GM23338 (cell line): ENCODE data around the gene PIAS1. TPM values are rescaled to one million over a fixed set of nuclear protein-coding genes. Genes with fewer than 3 reads are reported as not detected.

Source experiments
- ATAC-seq: fragments of 200-7000 bp; cut with Tn5 transposase; 3 replicates; pipeline ENCODE4 v1.9.1; 2020
- DNase-seq: peaks from one replicate; pipeline ENCODE4 v3.0.0-alpha.2; 2015; ENCODE audit warnings: low spot score
- H2AFZ ChIP-seq: fragments of 200-600 bp; sonication (generic); 2 replicates; pipeline ENCODE4 v1.8.0; 2016; ENCODE audit warnings: antibody characterized with exemption, mild to moderate bottlenecking, moderate library complexity
- H3F3A ChIP-seq: fragments of 200-600 bp; sonication (generic); replicated peaks from 2 replicates; pipeline ENCODE4 v1.8.0; 2017; ENCODE audit warnings: antibody characterized with exemption, mixed run types, low read depth
- H3K27ac ChIP-seq: fragments of 200-600 bp; sonication (generic); 2 replicates; pipeline ENCODE4 v1.6.1; 2016; ENCODE audit warnings: low read depth
- H3K27me3 ChIP-seq: fragments of 200-600 bp; sonication (generic); 2 replicates; pipeline ENCODE4 v1.8.0; 2016; ENCODE audit warnings: mild to moderate bottlenecking, mixed run types, moderate library complexity; ENCODE audit not compliant: insufficient read depth
- H3K36me3 ChIP-seq: fragments of 200-600 bp; sonication (generic); 2 replicates; pipeline ENCODE4 v1.8.0; 2016; ENCODE audit warnings: mild to moderate bottlenecking; ENCODE audit not compliant: insufficient read depth
- H3K4me1 ChIP-seq: fragments of 200-600 bp; sonication (generic); 2 replicates; pipeline ENCODE4 v1.8.0; 2016; ENCODE audit warnings: mild to moderate bottlenecking, moderate library complexity; ENCODE audit not compliant: insufficient read depth
- H3K4me2 ChIP-seq: fragments of 200-600 bp; sonication (generic); 2 replicates; pipeline ENCODE4 v1.7.1; 2017; ENCODE audit warnings: mixed run types
- H3K4me3 ChIP-seq: fragments of 200-600 bp; sonication (generic); 2 replicates; pipeline ENCODE4 v1.6.1; 2016; ENCODE audit warnings: mixed run types
- H3K79me2 ChIP-seq: fragments of 200-600 bp; sonication (generic); replicated peaks from 2 replicates; pipeline ENCODE4 v1.8.0; 2017; ENCODE audit warnings: mild to moderate bottlenecking; ENCODE audit not compliant: insufficient read depth
- H3K9me2 ChIP-seq: fragments of 200-600 bp; sonication (generic); 2 replicates; pipeline ENCODE4 v1.8.0; 2017; ENCODE audit not compliant: insufficient read depth
- H4K20me1 ChIP-seq: fragments of 200-600 bp; sonication (generic); replicated peaks from 2 replicates; pipeline ENCODE4 v1.8.0; 2017; ENCODE audit warnings: mild to moderate bottlenecking; ENCODE audit not compliant: insufficient read depth
- H3K27ac Mint-ChIP-seq: 2 replicates; pipeline ENCODE4 v1.8.0; 2020; ENCODE audit warnings: inconsistent platforms, mild to moderate bottlenecking, moderate library complexity, mixed read lengths
- H3K27me3 Mint-ChIP-seq: 3 replicates; pipeline ENCODE4 v1.8.0; 2022; ENCODE audit warnings: low read depth, mild to moderate bottlenecking, moderate library complexity, mixed read lengths, inconsistent platforms; ENCODE audit not compliant: insufficient read depth, poor library complexity
- H3K36me3 Mint-ChIP-seq: 3 replicates; pipeline ENCODE4 v1.8.0; 2021; ENCODE audit warnings: low read depth, mild to moderate bottlenecking, inconsistent platforms, moderate library complexity, mixed read lengths
- H3K4me1 Mint-ChIP-seq: 3 replicates; pipeline ENCODE4 v1.8.0; 2020; ENCODE audit warnings: mild to moderate bottlenecking, inconsistent platforms, mixed read lengths
- H3K4me3 Mint-ChIP-seq: 3 replicates; pipeline ENCODE4 v1.8.0; 2021; ENCODE audit warnings: moderate library complexity, mild to moderate bottlenecking, inconsistent platforms, mixed read lengths
- H3K9me3 Mint-ChIP-seq: 3 replicates; pipeline ENCODE4 v1.8.0; 2020; ENCODE audit warnings: moderate library complexity, mild to moderate bottlenecking, inconsistent platforms, mixed read lengths
- CREB1 ChIP-seq: fragments of 250-450 bp; sonication (Bioruptor Pico); IDR thresholded peaks from 2 replicates; pipeline ENCODE4 v1.5.0; 2020; ENCODE audit warnings: low read depth, mild to moderate bottlenecking, moderate library complexity
- EZH2 ChIP-seq: fragments of 200-600 bp; sonication (generic); IDR thresholded peaks from one replicate; pipeline ENCODE4 v1.8.0; 2017; ENCODE audit warnings: antibody characterized with exemption, mild to moderate bottlenecking, low read depth; ENCODE audit not compliant: unreplicated experiment
- EZH2phosphoT487 ChIP-seq: fragments of 200-600 bp; sonication (generic); IDR thresholded peaks from one replicate; pipeline ENCODE4 v1.8.1; 2018; ENCODE audit warnings: antibody characterized with exemption; ENCODE audit not compliant: unreplicated experiment
- JUNB ChIP-seq: IDR thresholded peaks from one replicate; pipeline ENCODE4 v1.6.1; 2016; ENCODE audit warnings: antibody characterized with exemption; ENCODE audit not compliant: unreplicated experiment
- NANOG ChIP-seq: IDR thresholded peaks from 2 replicates; pipeline ENCODE4 v1.6.1; 2016; ENCODE audit warnings: antibody characterized with exemption, borderline replicate concordance
- polyA plus RNA-seq: library from polyadenylated mRNA; unstranded; fragments of >200 nt; fragmentation: Nextera tagmentation; extraction: Ambion mirVana; gene quantifications from 2 replicates; pipeline ENCODE4 v1.2.1, GENCODE V29; 2016
- total RNA-seq: library from RNA; depleted of rRNA; stranded (reverse); fragments of >200 nt; shearing (Covaris generic); gene quantifications from 2 replicates; pipeline ENCODE4 v1.2.3, GENCODE V29; 2014
- TF ChIP-seq, protein P1 (sequence below), 2 experiments: fragments of 200-600 bp in 1 of 2; sonication (generic) in 1 of 2; conservative IDR thresholded peaks; 2 replicates each; pipeline versions ENCODE4 v1.5.1 to v1.6.1; 2016 to 2017; ENCODE audit warnings: antibody characterized with exemption in 2 of 2, low read depth in 2 of 2, mild to moderate bottlenecking in 2 of 2, moderate library complexity in 1 of 2
- TF ChIP-seq, protein P2 (sequence below): fragments of 250-450 bp; sonication (Bioruptor Pico); IDR thresholded peaks from 2 replicates; pipeline ENCODE4 v1.5.0; 2020; ENCODE audit warnings: mild to moderate bottlenecking, moderate library complexity
- TF ChIP-seq, protein P3 (sequence below): IDR thresholded peaks from 2 replicates; pipeline ENCODE4 v1.6.1; 2016; ENCODE audit warnings: antibody characterized with exemption

The PIAS1 gene
- total and polyA plus RNA-seq, 2 experiments from 2014 or later: 30.7 to 32.1 TPM

DNA sequence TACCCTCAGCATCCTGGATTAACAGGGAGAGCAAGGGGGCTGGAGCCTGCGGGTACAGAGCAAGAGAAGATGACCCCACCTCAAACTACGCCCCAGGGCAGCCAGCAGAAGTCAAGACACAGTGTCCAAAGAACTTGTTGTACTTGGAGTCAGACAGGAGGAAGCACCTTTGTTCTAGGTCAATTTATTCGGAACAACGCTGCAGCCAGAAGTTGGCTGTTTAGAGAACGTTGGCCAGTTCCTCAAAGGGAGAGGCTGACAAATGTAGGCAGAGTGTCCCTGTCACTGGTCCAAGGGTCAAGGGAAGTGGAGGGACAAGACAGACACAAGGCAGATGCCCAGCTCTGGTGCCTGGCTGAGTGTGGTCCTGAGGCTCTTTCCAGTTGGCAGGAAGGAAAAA is 32.1 kb upstream of the PIAS1 start (continued):
- TF ChIP-seq, protein P1, sequence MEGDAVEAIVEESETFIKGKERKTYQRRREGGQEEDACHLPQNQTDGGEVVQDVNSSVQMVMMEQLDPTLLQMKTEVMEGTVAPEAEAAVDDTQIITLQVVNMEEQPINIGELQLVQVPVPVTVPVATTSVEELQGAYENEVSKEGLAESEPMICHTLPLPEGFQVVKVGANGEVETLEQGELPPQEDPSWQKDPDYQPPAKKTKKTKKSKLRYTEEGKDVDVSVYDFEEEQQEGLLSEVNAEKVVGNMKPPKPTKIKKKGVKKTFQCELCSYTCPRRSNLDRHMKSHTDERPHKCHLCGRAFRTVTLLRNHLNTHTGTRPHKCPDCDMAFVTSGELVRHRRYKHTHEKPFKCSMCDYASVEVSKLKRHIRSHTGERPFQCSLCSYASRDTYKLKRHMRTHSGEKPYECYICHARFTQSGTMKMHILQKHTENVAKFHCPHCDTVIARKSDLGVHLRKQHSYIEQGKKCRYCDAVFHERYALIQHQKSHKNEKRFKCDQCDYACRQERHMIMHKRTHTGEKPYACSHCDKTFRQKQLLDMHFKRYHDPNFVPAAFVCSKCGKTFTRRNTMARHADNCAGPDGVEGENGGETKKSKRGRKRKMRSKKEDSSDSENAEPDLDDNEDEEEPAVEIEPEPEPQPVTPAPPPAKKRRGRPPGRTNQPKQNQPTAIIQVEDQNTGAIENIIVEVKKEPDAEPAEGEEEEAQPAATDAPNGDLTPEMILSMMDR (conservative IDR thresholded peaks at IDR 0.05; ENCODE audit: low read depth in 2 of 2): no peak
- no peak for TF ChIP-seq CREB1
- TF ChIP-seq EZH2: no peak

DNA sequence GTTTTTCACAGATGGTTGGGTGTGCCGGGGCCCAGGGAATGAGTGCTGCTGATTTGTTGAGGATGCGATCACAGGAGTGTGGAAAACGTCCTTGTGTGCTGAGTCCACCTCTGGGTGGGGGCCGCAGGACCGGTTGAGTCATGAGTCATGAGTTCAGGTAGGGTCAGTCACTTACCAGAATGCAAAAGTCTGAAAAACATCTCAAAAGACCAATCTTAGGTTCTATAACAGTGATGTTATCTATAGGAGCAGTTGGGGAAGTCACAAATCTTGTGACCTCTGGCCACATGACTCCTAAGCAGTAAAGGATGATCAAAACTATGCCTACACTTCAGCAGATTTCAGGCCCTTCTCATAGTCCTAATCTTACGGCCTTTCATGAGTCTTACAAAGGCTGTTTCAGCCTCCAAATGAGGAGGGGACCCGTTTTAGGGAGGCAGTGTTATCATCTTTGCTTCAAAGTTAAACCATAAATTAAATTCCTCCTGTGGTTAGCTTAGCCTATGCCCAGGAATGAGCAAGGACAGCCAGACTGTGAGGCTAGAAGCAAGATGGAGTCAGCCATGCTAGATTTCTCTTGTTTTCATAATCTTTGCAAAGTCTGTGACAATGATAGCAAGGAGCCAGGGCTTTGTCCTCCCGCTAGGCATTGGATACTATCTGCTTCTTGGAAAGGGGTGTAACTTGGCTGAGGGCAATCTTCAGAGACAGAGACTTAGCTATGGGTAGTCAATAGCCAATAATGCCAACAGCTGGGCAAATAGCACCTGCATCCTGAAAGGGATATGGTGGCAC is 30.6 kb upstream of the PIAS1 start:
- no peaks in the 10 kb centered on the region for H3K4me1 Mint-ChIP-seq
- no peak overlapping the region for H3K27ac ChIP-seq
- H3K9me3 Mint-ChIP-seq: no peaks in the 10 kb centered on the region; the same call in 2 of the 3 replicates
- H3K27ac Mint-ChIP-seq: no peak overlapping the region
- no peak for DNase-seq
- no peaks in the 10 kb centered on the region for H3K79me2 ChIP-seq
- no peak overlapping the region for H2AFZ ChIP-seq
- 0 out of 2 replicates have a peak, but pooled peaks cover 9% of the 10 kb centered on the region for H3K9me2 ChIP-seq
- H3K4me1 ChIP-seq: no peaks in the 10 kb centered on the region
- H4K20me1 ChIP-seq: no peaks in the 10 kb centered on the region
- no peaks in the 10 kb centered on the region for H3K27me3 ChIP-seq
- peaks cover 8% of the 10 kb centered on the region for H3K27me3 Mint-ChIP-seq
- ATAC-seq: no peak
- no peak overlapping the region for H3K4me3 Mint-ChIP-seq
- H3F3A ChIP-seq: no peaks in the 10 kb centered on the region
- H3K4me3 ChIP-seq: no peak overlapping the region
- H3K4me2 ChIP-seq: no peak overlapping the region
- no peaks in the 10 kb centered on the region for H3K36me3 ChIP-seq
- no peaks in the 10 kb centered on the region for H3K36me3 Mint-ChIP-seq
- no peak for TF ChIP-seq EZH2phosphoT487
- TF ChIP-seq EZH2: no peak
- TF ChIP-seq, protein P2, sequence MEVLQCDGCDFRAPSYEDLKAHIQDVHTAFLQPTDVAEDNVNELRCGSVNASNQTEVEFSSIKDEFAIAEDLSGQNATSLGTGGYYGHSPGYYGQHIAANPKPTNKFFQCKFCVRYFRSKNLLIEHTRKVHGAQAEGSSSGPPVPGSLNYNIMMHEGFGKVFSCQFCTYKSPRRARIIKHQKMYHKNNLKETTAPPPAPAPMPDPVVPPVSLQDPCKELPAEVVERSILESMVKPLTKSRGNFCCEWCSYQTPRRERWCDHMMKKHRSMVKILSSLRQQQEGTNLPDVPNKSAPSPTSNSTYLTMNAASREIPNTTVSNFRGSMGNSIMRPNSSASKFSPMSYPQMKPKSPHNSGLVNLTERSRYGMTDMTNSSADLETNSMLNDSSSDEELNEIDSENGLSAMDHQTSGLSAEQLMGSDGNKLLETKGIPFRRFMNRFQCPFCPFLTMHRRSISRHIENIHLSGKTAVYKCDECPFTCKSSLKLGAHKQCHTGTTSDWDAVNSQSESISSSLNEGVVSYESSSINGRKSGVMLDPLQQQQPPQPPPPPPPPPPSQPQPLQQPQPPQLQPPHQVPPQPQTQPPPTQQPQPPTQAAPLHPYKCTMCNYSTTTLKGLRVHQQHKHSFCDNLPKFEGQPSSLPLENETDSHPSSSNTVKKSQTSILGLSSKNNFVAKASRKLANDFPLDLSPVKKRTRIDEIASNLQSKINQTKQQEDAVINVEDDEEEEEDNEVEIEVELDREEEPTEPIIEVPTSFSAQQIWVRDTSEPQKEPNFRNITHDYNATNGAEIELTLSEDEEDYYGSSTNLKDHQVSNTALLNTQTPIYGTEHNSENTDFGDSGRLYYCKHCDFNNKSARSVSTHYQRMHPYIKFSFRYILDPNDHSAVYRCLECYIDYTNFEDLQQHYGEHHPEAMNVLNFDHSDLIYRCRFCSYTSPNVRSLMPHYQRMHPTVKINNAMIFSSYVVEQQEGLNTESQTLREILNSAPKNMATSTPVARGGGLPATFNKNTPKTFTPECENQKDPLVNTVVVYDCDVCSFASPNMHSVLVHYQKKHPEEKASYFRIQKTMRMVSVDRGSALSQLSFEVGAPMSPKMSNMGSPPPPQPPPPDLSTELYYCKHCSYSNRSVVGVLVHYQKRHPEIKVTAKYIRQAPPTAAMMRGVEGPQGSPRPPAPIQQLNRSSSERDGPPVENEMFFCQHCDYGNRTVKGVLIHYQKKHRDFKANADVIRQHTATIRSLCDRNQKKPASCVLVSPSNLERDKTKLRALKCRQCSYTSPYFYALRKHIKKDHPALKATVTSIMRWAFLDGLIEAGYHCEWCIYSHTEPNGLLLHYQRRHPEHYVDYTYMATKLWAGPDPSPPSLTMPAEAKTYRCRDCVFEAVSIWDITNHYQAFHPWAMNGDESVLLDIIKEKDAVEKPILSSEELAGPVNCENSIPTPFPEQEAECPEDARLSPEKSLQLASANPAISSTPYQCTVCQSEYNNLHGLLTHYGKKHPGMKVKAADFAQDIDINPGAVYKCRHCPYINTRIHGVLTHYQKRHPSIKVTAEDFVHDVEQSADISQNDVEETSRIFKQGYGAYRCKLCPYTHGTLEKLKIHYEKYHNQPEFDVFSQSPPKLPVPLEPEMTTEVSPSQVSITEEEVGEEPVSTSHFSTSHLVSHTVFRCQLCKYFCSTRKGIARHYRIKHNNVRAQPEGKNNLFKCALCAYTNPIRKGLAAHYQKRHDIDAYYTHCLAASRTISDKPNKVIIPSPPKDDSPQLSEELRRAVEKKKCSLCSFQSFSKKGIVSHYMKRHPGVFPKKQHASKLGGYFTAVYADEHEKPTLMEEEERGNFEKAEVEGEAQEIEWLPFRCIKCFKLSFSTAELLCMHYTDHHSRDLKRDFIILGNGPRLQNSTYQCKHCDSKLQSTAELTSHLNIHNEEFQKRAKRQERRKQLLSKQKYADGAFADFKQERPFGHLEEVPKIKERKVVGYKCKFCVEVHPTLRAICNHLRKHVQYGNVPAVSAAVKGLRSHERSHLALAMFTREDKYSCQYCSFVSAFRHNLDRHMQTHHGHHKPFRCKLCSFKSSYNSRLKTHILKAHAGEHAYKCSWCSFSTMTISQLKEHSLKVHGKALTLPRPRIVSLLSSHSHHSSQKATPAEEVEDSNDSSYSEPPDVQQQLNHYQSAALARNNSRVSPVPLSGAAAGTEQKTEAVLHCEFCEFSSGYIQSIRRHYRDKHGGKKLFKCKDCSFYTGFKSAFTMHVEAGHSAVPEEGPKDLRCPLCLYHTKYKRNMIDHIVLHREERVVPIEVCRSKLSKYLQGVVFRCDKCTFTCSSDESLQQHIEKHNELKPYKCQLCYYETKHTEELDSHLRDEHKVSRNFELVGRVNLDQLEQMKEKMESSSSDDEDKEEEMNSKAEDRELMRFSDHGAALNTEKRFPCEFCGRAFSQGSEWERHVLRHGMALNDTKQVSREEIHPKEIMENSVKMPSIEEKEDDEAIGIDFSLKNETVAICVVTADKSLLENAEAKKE (CRISPR knock-in tag): no peak
- TF ChIP-seq JUNB: no peak
- no peak for TF ChIP-seq NANOG
- TF ChIP-seq CREB1: no peak
- TF ChIP-seq, protein P3, sequence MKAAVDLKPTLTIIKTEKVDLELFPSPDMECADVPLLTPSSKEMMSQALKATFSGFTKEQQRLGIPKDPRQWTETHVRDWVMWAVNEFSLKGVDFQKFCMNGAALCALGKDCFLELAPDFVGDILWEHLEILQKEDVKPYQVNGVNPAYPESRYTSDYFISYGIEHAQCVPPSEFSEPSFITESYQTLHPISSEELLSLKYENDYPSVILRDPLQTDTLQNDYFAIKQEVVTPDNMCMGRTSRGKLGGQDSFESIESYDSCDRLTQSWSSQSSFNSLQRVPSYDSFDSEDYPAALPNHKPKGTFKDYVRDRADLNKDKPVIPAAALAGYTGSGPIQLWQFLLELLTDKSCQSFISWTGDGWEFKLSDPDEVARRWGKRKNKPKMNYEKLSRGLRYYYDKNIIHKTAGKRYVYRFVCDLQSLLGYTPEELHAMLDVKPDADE: no peak
- TF ChIP-seq, protein P1 (conservative IDR thresholded peaks at IDR 0.05; ENCODE audit: low read depth in 2 of 2): no peak
